T-helper 2 cell treated with Interferon-gamma antibody and Interleukin-4, amounts not matched to agents 100 ng/mL and 5 ng/mL, for 36 hours (primary cell): Measurements from ENCODE around the gene PCSK5. TPM values are rescaled to one million over a fixed set of nuclear protein-coding genes. Genes with fewer than 3 reads are reported as not detected.

Experiments used
- intact Hi-C: fragments of 100-400 bp; cut with micrococcal nuclease; formaldehyde crosslinking; loops from one replicate; pipeline ENCODE4 v1.15.1; 2023
- total RNA-seq: library from RNA; stranded (reverse); gene quantifications from 2 replicates; pipeline ENCODE4 v1.2.3, GENCODE V29; 2022

The PCSK5 gene
- total RNA-seq, 1 donor from 2014 or later = 3.1 TPM

DNA sequence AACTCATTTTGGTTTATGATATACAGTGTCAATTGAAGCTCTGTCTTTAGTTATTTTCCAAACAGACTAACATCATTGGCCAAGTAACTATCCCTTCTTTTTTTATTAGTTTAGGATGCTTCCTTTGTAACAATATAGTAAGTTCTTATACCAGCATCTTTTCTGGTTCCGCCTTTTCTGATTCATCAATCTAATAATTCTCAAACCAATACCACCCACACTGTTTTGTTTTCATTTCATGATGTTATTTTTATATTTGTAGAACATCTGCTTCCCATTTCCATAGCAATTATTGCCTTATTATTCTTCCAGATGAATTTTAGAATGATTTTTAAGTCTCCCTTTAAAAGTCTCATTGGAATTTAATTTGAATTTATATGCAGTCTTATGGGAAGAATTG is 285.7 kb downstream of the PCSK5 start:
- intact Hi-C loops = no loop called here

GRCh38 chr9:76177931-76178330 is 287.5 kb downstream of the PCSK5 start:
- intact Hi-C loops = no loop called here

GRCh38 chr9:76180541-76180940 is 290.1 kb downstream of the PCSK5 start:
- intact Hi-C loops = no loop called here

- intact Hi-C loops = no loop called here
Observed at GRCh38 chr9:76181020-76181641, 290.7 kb downstream of the PCSK5 start.

GRCh38 chr9:76181781-76182180 is 291.3 kb downstream of the PCSK5 start:
- intact Hi-C loops = no loop called here

GRCh38 chr9:76185432-76185831 is 295.0 kb downstream of the PCSK5 start:
- intact Hi-C loops = no loop called here

DNA sequence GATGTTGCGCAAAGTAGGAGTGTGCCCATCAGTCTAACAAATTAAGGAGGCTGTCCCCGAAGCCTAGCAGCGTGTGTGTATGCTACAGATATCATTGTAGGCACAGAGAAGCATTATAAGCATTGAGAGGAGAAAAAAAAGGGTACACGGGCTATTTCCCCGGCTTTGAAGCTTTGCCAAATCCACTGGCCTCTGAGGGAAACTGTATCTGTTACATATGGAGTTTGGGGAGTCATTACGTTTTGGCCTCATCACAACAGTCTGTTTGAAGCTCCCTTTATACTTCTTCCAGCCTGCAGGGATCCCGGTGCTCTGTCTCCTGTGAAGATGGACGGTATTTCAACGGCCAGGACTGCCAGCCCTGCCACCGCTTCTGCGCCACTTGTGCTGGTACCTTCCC is 297.8 kb downstream of the PCSK5 start:
- intact Hi-C loops = no loop called here

- intact Hi-C loops = no loop called here
Observed at GRCh38 chr9:76188905-76189304, 298.4 kb downstream of the PCSK5 start.

DNA sequence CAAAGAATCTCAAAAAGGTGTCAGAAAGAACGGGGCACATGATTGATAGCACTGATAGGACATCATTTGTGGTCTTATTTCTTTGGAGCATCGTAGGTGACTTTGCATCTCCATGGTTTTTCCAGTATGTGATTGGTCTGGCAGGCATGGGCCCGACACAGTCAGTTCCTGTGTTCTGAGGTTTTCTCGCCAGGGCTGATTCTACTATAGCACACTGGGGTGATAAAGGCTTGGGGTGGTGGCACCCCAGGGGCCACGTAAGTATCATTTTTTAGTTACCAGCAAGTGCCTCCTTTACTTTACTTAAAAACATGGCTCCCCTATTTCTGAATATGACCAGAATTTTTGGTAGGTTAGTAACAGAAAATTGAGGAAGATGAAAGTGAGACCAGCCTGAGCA is 301.0 kb downstream of the PCSK5 start:
- intact Hi-C loops = no loop called here

- intact Hi-C loops = no loop called here
Observed at GRCh38 chr9:76192013-76192412, 301.5 kb downstream of the PCSK5 start.

DNA sequence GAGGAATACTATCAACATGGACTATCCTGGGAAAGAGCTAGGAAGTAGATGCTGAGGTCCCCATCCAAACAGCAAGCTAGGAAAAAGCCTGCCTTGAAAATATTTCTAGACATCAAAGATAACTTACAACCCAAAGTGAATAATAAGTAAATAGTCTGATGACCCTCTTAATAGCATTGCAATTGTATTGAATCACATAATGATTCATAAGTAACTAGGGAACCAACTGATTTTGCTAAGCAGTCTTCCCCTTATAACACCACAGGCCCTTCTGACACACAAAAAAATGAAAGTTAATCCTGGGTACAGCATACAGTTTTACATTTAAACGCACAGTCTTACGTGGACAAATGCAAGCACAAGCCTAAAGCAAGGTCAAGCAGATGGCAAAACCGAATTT is 304.4 kb downstream of the PCSK5 start:
- intact Hi-C loops = no loop called here

GRCh38 chr9:76198336-76198735 is 307.9 kb downstream of the PCSK5 start:
- intact Hi-C loops = no loop called here

GRCh38 chr9:76200315-76200714 is 309.8 kb downstream of the PCSK5 start:
- intact Hi-C loops = no loop called here

DNA sequence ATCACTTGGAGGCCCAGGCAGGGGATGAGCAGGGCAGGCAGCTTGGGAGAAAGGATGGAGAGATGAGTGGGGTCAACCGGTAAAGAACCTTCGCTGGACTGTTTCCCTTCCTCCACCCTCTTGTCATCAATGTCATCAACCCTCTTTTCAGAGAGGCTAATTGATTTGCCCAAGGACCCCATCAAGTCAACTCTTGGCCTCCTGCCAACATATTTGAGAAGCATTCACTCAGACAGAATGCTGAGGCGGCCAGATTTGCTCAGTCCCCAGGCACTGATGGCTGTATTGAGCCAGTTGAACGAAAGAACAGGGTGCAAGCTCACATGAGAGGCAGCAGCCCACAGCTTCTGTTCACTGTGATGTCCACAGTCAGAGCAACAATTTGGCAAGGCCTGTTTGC is 310.3 kb downstream of the PCSK5 start:
- intact Hi-C loops = no loop called here

- intact Hi-C loops = no loop called here
Observed at GRCh38 chr9:76203373-76203772, 312.9 kb downstream of the PCSK5 start.

GRCh38 chr9:76206821-76207220 is 316.3 kb downstream of the PCSK5 start:
- intact Hi-C loops = no loop called here

DNA sequence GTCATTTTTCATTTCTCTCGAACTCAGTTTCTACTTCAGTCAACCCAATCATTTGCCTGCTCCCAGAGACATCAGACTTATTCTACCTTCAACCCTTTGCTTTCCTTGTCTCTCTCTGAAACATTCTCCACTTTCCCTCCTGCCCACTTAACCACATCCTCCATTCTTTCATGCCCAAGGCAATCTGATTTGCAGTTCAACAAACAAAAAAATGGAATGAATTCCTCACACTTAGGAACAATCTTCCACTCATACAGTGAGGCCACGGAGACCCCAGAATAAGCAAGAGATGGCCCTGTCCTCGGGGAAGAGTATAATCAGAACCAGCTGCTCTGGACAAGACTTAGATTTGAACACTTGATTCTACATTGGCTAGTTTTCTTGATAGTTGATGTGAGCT is 323.3 kb downstream of the PCSK5 start:
- intact Hi-C loops = no loop called here

GRCh38 chr9:76215066-76215465 is 324.6 kb downstream of the PCSK5 start:
- intact Hi-C loops = no loop called here

GRCh38 chr9:76216161-76216649 is 325.7 kb downstream of the PCSK5 start:
- intact Hi-C loops = no loop called here

- intact Hi-C loops = no loop called here
Observed at GRCh38 chr9:76218117-76218885, 327.8 kb downstream of the PCSK5 start.

DNA sequence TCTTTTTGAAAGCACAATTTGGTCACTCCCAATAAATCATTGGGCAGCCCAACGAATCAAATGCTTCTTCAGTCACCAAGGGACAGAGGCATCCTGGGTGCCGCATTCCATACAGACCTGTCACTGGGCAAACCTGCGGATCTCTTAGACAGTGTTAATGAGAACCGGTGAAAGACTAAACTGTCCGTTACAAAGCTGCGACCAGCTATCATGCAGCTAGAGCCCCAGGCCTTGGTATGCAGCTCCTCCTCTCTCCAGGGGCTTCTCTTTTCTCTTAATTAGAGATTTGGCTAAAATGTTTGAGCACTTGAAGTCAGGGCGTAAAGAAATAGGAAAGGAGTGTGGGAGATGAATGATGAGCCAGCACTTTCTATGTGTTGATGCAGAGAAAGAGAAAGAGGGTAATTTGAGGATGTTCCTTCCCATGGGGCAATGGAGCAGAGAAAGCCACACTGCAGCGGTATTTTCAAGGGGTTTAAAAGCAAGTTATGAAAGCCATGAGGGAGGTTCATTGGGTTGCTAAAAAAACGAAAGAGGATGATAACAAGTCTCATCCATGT is 328.5 kb downstream of the PCSK5 start:
- intact Hi-C loops = no loop called here

- intact Hi-C loops = no loop called here
Observed at GRCh38 chr9:76219560-76220151, 329.2 kb downstream of the PCSK5 start.
